Raji (cell line): ENCODE data around the gene TBC1D8.

Source experiments
- POLR2A ChIP-seq: IDR thresholded peaks from 2 replicates; pipeline ENCODE4 v1.6.1; 2011; ENCODE audit warnings: low read depth, low read length, control low read depth; ENCODE audit not compliant: insufficient read depth

TBC1D8 gene

DNA sequence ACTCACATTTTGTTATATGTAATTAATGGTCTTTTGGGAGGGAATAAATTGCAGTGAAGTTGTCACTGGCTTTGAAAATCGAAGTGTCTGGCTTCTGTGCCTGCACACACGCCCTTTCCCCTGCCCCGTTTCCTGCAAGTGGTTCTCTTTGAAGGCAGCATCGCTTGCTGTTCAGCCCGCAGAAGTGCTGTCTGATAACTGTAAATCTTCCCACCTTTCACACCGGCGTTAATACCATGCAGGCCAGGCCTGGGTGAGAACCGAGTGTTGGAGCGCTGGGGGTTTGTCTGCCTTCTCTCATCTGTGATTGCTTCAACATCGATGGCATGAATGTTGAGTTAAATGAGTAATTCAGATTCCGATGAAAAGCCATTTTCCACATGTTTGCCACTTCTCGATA lies 187.0 kb downstream of the TBC1D8 start:
- TF ChIP-seq POLR2A = no peak

DNA sequence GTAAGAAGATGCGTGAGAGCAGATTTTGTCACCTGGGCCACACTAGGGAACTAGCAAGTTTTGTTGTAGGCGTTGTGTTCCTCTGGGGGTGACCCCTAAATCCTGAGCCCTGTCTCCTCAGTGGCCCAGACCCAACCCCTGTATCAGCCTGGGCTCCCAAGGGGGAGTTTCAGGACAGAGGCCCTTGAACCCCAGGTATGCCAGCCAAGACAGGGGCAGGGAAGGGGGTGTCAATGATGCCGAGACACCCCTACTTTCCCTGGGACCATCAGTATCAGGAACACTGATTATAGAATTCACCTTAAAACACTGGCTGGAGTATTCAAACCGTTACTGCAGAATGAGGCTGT lies 188.2 kb downstream of the TBC1D8 start:
- TF ChIP-seq POLR2A = no peak

DNA sequence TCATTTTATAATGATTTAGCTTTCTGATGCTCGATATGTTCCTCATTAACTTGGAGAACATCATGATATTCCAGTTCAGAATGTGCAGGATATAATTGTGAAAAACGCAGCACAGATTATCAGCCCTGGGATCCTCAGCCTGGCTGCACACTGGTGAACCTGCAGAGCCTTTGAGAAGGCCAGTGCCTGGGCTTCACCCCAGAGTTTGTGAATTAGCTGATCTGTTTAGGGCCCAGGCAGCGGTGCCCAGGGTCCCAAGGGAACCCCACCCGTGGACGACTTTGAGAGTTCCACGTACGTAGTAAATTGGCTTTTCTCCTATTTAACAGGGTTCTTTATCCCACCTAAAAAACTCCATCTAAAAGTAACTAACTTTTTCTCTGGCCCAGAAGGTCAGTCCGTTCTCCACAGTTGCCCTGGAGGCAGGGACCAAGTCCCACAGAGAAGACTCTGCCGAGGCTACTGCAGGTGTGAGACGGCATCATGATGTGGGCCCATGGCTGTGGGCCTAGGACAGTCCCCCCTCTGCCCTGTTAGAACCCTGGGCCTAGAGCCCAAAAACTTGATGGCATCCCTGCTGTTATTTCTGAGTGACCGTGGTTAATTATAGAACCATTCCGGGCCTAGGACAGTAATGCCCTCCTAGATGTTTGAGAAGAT lies 188.7 kb downstream of the TBC1D8 start:
- TF ChIP-seq POLR2A = no peak

GRCh38 chr2:100960688-100961087 lies 190.5 kb downstream of the TBC1D8 start:
- TF ChIP-seq POLR2A = no peak

DNA sequence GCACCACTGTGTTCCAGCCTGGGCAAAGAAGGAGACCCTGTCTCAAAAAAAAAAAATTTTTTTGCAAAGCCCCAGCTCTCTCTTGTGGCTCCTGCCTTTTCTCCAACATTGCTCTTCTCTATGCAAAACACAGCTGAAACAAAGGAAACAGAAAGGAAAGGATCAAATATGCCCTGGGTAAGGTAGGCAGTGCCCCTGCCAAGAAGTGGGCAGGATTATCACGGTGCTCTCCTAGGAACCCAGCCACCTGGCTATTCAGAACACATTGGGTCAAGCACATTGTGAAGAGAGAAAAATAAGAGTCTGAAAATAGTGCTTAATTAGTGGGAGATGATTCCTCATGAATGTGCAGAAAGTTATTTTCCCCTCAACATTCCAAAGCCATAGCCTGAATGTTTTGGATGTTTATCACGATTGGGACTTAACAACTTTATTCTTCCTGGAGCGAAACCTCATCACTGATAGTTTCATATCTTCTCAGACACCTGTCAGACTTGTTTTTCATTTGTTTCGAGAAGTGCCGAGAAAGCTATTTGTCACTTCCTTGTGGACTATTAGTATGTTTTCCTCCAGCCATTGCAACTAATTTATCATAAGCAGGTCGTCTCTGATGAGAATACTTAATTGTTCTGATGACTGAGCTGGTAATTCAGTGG lies 191.8 kb downstream of the TBC1D8 start:
- TF ChIP-seq POLR2A = no peak

DNA sequence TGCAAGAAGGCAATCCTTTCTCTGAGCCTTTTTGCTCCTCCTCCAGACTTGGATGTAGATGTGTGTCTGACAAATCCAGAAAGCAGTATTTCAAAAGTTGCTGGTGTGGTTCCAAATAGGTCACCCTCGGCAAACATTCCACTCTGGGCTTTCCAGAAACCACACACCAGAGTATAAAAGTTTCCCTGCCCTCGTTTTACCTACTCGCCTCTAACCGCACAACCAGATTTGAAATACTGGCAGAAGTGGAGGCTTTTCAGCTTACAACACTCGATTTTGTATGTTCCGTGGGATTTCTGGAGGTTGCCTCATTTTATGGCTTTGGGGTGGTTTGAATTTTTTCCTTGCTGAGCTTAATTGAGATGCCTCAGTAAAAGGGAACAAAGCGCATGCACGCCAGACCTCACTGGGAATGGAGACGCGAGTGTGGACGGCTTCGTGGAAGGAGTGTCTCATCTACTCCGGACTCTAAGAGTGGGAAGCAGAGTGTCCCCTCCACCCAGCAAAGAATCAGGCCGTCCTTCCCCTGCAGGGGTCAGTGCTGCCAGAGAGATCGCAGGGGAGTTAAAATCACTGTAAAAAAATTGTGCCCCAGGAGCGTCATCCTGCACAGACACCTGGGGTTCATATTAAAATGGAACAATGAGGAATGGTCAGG lies 193.1 kb downstream of the TBC1D8 start:
- no peak for TF ChIP-seq POLR2A
